NCI-H2196 treated with DMSO at 0.1 percent for 48 hours (cell line): ENCODE data around the gene EEFSEC.

ENCODE experiments used
- DNase-seq: peaks from one replicate; lab custom pipeline; 2025; ENCODE audit not compliant: unreplicated experiment; lab: John Stamatoyannopoulos, UW

Gene EEFSEC

DNA sequence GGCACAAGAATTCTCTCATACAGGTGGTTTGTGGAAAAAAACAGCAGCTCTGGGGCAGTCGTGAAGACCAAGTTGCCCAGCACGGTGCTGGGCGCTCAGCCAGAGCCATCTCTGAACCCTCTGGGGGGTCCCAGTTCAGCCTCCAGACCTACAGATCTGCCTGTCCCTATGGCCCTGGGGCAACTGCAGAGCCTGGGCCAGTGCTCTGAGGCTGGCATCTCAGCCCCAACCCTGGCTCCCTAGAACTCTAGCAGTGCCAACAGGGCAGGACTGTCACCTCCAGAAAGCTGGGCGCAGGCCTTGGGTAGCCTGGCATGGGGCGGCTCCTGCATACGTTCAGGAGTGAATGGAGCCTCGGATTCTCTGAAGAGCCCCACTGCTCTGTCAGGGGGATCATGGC, 268.7 kb downstream of the EEFSEC start:
- no peak for DNase-seq

DNA sequence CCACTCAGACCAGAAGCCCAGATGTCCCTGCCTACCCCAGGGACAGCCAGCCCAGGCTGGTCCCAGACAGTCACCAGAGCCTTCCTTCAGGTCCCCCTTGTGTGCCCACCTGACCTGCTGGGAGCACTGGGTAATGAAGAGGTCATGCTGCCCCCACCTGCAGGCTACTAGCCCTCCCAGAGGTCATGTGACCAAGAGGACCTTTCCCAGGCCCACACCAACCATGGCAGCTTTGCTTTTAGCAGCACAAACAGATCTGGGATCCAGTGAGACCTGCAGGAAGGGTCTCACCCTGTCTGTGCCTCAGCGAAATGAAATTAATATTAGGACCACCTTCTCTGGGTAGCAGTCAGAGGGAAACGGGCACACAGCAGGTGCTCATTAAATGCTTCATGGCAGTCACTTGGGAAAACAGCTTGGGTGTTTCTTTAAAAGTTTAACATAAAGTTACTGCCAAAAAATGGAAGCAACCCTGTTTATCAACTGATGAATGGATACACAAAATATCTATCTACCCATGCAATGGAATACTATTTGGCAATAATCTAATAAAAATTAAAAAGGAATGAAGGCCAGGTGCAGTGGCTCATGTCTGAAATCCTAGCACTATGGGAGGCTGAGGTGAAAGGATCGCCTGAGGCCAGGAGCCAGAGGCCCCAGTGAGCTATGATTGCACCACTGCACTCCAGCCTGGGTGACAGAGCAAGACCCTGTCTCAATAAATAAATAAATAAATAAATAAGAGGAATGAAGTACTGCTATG, 269.7 kb downstream of the EEFSEC start:
- DNase-seq = no peak

DNA sequence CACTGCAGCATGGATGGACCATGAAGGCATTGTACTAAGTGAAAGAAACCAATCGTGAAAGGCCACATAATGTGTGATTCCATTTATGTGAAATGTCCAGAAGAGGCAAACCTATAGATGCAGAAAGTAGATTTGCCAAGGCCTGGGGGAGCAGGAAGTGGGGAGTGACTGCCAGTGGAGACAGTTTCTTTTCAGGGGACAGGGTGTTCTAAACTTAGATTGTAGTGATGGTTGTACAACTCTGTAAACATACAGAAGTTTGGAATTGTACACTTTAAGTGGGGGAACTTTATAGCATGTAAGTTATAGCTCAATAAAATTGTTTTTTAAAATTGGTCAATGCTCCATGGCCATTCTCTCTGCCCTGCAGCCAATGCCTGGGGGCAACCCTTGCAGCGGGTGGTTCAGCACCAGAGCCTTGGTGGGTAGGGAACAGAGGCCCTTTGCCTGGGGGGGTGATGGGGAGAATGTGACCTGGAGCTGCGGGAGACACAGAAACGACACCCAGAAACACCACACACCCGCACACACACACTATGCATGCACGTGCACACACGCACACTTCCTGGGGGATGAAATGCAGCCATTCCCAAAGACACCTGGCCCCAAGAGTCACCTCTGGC, 270.4 kb downstream of the EEFSEC start:
- no peak for DNase-seq

DNA sequence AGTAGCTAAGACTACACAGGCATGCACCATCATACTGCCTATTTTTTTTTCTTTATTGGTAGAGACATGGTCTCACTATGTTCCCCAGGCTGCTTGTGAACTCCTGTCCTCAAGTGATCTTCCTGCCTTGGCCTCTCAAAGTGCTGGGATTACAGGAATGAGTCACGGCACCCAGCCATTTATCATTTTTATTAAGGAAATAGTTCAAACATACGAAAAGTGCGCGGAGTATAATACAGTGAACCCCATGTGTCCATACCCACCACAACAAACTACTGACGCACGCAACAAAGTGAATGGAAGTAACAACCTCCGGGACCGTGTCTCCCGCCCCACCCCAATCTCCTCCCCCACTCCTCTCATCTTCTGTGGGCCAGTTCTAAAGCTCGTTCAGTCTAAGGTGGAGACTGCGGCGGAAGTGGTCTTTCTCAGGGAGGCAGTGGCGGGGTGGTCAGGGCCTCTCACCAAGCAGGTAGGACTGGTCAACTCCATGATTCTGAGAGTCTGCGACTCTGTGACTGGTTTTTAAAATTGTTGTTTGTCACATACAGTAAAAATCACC, 271.3 kb downstream of the EEFSEC start:
- no peak for DNase-seq

DNA sequence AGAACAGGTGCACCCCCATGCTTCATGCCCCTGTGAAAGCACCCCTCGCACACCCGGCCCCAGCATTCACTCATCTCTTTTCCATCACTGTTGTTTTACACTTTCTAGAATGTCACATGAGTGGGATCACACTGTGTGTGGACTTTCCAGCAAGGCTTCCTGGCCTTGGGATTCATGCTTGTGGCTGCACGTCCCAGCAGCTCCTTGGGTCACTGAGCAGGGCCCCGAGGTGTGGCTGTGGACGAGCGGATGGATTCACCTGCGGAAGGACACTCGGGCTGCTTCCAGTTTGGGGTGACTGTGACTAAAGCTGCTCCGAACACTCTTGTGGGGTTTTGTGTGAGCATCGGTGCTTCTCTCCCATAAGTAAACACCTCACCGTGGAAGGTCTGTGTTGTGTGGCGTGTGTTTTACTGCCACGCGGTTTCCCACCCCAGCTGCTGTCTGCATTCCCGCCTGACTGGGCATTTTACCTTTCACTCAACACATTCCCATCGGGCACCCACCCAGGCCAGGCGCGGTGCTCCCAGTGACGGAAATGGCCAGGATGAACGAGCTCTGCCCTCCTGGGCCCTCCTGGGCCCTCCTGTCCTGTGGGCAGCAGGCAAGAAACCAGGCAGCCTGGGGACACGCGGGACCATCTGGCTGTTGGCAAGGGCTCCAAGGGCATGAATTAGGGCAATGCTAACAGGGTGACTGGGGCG, 272.0 kb downstream of the EEFSEC start:
- DNase-seq = no peak

DNA sequence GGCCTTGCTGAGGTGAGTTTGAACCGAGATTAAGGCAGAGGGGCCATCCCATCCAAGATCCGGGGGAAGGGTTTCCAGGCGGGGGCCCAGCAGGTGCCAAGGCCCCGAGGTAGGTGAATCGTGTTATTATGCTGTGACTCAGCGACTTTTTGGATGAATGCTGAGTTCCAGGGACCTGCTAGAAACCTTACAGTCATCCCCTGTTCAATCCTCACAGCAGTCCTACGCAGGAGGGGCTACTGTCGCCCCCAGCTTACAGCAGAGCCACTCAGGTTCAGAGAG, 272.5 kb downstream of the EEFSEC start:
- no peak for DNase-seq

DNA sequence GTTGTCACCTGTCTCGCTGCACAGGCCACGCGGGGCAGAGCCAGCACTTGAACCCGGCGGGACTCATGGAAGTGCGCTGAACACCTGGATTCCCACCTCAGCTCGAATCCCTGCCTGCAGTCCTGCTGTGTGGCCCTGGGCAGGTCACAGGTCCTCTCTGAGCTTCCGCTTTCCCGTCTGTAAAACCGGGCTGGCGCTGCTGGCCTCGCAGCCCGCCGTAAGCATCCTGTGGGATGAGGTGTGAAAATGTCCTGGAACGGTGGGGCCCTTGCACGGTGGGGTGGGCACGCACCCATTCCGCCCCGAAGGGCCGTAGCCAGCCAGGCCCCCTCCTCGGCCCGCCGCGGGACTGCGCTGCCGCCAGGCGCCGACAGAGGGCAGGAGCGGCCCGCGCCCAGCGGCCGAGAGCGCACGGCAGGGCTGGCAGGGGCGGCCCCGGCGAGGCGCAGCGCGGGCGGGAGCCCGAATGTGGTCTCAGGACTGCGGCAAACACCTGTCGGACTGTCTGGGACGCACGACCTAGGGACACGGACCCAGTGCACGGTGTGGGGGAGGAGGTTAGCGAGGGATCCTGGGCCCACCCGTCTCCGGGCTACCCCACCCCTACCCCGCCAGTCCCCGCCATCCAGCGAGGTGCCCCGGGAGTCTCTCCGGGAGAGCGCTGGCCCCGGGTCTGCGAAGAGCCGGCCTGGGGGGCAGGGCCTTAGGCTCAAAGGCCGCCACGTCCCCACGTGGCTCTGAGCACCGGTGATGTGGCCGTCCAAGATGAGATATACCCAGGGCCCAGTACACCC, 273.0 kb downstream of the EEFSEC start:
- no peak for DNase-seq

DNA sequence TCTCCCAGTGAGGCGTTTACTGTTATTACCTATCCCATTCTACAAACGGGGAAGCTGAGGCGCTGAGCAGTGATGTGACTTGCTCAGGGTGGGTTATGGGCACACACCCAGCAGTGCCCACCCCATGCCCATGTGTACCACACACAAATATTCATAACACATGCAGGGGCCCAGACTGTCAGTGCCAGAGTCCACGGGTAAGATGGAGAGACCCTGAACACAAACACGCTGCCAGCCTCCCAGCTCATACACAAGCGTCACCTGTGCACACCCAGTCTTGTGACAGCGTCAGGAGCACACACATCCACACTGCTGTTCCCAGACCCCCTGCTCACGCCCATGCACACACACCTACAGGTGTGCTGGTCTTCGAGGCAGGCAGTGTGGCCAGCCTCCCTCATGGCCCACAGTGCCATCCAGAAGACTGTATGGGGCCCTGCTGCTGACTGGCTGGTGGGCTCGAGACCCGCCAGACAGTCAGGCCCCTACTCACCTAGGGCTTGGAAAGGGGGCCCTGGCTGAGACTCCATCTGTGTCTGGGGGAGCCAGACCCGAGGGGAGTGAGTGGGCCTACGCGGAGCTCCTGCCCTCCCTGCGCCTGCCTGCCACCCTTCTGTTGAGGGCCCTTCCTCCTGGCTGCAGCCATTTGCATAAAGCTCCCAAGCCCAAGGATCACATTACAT, 274.0 kb downstream of the EEFSEC start:
- DNase-seq = no peak

DNA sequence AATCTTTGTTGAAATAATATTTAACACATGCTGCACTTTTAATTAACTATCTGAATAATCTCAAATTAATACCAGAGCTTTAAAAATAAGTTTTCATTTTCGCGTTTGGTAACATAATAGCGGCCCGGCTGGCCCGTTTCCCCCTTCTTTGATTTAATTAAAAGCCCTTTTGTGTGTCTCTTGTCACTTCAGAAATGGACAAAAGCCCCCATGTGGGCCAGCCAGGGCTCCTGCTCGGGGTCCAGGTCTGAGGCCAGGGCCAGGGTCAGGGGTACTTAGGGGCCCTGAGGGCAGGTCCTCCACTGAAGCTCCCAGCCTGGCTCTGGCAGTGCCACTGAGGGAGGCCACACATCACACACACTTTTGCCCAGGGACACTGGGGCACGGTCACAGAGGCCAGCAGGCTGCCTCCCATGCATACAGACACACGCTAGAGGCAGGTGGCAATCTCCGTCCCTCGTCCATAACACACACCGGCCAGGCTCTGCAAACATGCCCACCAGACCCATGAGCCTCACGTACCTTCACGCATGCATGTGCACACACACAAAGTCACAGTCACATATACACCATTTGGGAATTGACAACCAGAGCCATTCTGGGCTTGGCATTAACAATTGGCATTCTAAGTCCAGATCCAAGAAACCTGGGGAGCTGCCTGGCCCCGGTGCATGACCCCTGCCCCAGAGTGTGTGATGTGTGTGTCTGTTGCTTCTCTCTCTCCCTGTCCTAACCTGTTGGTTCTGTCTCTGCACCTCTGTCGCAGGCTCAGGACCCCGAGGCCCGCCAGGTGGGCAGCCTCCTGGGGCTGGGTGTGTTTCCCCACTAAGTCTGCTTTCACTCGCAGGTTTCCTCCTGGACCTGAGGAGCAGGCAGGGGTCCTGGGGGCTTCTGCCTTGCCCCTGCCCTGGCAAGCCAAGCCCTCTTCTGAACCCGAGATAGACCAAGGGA, 274.9 kb downstream of the EEFSEC start:
- no peak for DNase-seq

DNA sequence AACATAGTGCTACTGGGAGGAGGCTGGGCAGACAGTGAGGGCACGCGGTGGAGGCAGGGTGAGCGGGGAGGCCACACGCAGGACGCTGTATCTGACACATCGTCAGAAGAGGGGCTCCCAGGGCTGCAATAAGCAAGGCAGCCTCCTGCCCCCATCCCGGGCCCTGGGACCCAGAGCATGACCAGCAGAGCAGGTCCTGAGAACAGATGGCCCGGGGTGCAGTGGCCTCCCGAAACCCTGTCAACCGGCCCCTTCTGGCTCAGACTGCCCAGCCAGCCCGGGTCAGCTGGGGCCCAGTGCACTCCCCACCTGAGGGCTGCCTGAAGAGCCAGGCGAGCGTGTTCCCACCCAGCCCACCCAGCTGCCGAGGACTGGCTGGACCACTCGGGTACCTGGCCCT, 276.0 kb downstream of the EEFSEC start:
- DNase-seq = no peak

DNA sequence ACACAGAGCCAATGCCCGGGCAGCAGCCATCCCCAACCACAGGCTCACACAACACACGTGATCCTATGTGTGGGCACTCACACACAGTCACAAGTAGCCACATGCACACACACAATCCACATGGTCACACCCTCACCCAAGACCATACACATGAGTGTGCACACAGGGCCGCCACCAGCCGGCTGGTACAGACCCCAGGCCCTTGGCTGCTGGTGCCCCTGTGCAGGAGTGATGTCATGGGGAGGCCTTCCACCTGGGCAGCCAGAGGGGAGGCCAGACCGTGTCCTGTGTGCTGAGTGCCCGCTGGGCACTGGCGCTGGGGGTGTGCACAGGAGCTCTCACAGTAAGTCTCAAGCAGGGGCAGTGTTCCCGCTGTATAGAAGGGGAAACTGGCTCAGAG, 276.5 kb downstream of the EEFSEC start:
- no peak for DNase-seq

DNA sequence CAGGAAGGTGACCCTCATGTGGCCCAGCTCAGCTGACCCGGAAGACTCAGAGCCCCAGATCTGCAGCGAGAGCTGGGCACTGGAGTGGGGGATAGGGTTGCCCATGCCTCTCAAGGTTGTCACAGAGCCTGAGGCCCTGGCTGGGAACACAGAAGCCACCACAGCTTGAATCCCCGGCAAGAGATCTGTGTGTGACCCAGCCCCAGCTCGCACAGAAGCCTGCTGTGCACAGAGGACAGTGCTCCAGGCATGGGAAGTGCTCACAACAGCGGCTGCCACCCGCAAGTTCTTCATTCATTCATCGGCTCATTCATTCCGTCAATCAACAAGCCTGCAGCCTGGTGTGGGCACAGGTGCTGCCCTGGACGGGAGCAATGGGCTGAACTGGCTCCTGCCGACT, 277.0 kb downstream of the EEFSEC start:
- no peak for DNase-seq

DNA sequence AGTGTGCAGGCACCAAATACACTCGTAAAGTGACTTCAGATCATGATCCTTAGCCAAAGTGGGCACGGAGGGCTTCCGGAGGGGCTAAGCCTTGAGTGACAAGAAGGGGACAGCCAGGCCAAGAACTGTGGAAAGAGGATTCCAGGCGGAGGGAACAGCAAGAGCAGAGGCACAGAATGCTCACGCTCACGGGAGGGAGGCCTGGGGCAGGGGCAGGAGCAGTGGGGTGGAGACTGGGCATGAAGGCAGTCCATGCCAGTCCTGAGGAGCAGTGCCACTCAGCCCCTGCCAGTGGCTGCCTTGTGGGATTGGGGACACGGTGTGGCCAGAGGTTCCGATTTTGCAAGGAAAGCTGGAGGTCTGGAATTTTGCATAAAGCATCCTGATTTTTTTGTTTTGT, 277.4 kb downstream of the EEFSEC start:
- no peak for DNase-seq

DNA sequence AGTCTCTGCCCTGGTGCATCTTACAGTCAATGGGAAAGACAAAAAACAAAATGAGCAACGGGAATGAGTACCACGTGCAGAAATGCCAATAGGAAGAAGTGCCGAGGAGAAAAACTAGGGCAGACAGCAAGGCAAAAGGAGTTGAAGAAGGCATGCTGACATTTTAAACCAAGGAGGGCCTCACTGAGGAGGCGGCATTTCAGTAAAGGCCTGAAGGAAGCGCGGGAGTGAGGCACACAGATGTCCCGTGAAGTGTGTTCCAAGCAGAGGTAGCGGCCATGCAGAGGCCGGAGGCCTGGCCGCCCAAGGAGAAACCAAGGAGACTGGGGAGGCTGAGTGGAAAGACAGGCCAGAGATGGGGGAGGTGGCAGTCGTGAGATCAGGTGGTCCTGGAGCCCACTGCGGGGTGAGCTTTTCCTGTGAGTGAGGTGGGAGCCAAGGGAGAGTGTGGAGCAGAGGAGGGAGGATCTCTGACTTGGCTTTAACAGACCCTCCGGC, 278.6 kb downstream of the EEFSEC start:
- DNase-seq = no peak

DNA sequence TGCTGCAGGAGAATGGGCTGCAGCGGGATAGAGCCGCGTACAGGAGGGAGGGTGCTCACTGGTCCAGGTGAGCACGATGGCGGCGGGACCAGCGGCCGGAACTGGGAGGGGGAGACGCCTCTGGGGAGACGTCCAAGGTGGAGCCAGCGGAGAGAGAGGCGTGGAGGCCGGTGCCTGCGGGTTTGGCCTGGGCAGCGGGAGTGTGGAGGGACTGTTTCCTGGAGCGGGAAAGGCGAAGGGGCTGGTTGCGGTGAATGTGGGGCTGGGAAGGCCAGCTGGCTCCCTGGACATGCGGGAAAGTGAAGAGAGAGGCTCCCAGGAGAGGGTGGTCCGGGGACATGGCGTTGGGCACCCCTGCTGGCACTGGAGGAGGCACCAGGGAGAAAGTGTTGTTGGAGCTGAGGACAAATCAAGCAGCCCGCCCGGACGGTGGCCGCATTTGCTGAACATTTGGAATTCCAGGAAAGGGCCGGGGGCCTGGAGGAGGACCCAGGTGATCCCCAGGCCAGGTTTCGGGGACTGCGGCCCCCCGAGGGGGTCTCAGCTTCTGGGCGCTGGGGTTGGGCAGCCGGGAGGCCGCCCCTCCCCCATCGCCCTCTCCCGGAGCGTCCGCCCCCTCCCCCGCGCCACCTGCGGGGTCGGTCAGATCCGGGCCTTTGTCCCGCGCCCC, 279.2 kb downstream of the EEFSEC start:
- DNase-seq = peak; percentile 43

DNA sequence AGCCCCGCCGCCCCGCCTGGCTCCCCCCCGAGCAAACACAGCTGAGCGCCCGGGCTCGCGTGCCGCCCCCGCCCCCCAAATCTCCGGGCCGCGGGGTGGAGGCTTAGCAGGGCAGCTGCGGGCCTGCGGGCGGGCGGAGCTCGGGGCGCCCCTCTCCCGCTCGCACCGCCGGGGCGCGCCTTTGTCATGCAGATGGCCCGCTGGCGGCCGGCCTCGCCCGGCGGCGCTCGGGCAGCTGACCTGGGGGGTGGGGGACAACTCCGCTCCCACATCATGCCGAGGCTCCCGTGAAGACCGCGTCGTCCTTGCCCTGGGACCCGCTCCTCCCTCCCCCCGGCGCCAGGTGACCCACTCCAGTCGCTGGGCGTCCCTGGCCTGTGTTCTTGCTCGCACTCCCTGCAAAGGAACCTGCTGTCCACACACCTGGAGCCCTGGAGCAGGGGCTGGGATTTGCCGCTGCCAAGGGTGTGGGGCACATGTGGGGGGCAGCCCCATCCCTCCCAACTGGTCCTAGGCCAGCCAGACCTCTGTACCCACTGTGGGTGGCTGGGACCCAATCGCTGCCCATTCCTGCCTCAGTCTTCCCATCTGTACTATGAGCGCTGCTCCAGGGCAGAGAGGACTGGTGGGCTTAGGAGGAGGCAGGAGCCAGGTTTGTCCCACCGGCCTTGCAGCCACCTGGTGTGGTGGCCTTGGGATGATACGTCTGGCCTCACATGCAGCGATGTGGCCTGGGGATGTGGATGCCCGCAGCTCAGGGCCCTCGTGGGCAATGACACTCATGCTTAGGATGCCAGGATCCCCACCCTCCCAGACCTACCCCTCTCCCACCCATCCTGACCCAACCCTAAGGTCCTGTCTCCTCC, 279.9 kb downstream of the EEFSEC start:
- DNase-seq = peak; percentile 30

DNA sequence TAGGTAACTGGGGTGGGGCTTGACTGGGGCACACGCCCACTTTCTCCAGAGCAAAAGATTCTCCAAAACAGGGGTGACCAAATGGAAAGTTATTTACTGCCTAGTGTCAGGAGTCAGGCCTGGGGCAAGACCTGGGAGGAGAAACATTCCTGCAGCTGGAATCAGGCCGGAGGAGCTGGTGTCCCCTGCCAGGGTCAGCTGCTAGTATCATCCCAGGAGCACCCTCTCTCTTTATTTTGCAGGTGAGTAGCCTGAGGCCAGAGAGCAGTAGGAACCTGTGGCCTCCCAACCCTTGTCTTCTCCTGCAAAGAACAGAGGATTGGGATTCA, 280.5 kb downstream of the EEFSEC start:
- no peak for DNase-seq

DNA sequence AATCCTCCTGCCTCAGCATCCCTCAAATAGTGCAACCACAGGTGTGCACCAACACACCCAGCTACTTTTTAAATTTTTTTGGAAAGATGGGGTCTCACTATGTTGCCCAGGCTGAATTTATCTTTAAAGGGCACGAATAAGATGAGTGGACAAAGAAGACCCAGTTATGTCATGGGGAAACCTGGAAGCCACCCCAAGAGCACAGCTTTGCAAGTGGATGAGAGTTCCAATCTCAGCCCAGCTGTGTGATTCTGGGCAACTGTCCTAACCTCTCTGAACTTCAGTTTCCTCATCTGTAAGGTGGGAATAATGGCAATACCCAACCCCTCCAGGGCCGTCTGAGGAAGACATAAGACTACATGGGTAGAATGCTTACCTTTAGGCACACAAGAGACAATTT, 281.2 kb downstream of the EEFSEC start:
- DNase-seq = no peak
